Mammary epithelial cell (primary cell): ENCODE results near the gene PERCC1.

Source experiments
- CTCF ChIP-seq, 2 donors: IDR thresholded peaks in 1 of 2; conservative IDR thresholded peaks in 1 of 2; 2 replicates each; pipeline ENCODE4 v1.5.1; 2011 to 2012; ENCODE audit warnings: inconsistent platforms in 2 of 2, low read length in 2 of 2, mild to moderate bottlenecking in 2 of 2, control low read depth in 1 of 2, low read depth in 1 of 2; ENCODE audit not compliant: insufficient read depth in 1 of 2; ENCODE audit errors: extremely low read depth in 1 of 2
- EZH2 ChIP-seq: IDR thresholded peaks from 2 replicates; pipeline ENCODE4 v1.6.1; 2012; ENCODE audit warnings: low read length, inconsistent platforms, borderline replicate concordance

GRCh38 chr16:1427473-1428461 lies 3.1 kb upstream of the PERCC1 start:
- no peak for TF ChIP-seq CTCF (conservative IDR thresholded peaks at IDR 0.05 in 1 of 2, IDR thresholded peaks at IDR 0.05 in 1 of 2; ENCODE audit: extremely low read depth in 1 of 2, insufficient read depth in 1 of 2, low read depth in 1 of 2, low read length in 2 of 2)
- TF ChIP-seq EZH2, result no peak
